Measurements from ENCODE around the gene CPNE1.

DNA sequence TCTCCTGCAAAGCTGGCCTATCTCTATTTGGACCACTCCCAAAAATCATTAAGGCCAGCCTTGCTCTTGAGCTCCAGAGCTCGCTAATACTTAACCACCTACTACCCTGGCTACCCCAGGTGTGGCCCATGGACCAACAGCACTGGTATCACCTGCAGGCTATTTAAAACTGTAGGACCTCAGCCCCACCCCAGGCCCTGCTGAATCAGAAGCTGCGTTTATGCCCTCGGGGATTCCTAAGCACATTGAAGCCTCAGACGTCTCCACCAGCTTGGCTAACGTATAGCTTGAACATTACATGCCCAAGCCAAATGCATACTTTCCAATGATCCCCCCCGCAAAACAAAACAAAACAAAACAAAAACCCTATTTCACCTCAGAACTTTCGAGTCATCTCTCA is 68.8 kb downstream of the CPNE1 start:
- no peak for TF ChIP-seq POLR2A (IDR thresholded peaks at IDR 0.05)
- TF ChIP-seq, protein P1, sequence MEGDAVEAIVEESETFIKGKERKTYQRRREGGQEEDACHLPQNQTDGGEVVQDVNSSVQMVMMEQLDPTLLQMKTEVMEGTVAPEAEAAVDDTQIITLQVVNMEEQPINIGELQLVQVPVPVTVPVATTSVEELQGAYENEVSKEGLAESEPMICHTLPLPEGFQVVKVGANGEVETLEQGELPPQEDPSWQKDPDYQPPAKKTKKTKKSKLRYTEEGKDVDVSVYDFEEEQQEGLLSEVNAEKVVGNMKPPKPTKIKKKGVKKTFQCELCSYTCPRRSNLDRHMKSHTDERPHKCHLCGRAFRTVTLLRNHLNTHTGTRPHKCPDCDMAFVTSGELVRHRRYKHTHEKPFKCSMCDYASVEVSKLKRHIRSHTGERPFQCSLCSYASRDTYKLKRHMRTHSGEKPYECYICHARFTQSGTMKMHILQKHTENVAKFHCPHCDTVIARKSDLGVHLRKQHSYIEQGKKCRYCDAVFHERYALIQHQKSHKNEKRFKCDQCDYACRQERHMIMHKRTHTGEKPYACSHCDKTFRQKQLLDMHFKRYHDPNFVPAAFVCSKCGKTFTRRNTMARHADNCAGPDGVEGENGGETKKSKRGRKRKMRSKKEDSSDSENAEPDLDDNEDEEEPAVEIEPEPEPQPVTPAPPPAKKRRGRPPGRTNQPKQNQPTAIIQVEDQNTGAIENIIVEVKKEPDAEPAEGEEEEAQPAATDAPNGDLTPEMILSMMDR (IDR thresholded peaks at IDR 0.05), result no peak
